GM12878 (cell line): Measurements from ENCODE around the gene CALHM2. TPM values are rescaled to one million over a fixed set of nuclear protein-coding genes. Genes with fewer than 3 reads are reported as not detected.

Source experiments
- BCL3 ChIP-seq: IDR thresholded peaks from 2 replicates; pipeline ENCODE4 v1.6.1; 2011; ENCODE audit warnings: borderline replicate concordance, low read depth, mild to moderate bottlenecking, moderate library complexity, low read length; ENCODE audit not compliant: insufficient read depth, poor library complexity, severe bottlenecking
- BMI1 ChIP-seq: fragments of 450-650 bp; IDR thresholded peaks from 2 replicates; pipeline ENCODE4 v1.6.1; 2016; ENCODE audit warnings: mild to moderate bottlenecking, moderate library complexity, borderline replicate concordance
- HDGF ChIP-seq: fragments of 450-650 bp; IDR thresholded peaks from 2 replicates; pipeline ENCODE4 v1.6.1; 2016; ENCODE audit warnings: antibody characterized with exemption
- MEF2A ChIP-seq: IDR thresholded peaks from 2 replicates; pipeline ENCODE4 v1.6.1; 2011; ENCODE audit warnings: low read depth, mild to moderate bottlenecking, low read length, moderate library complexity; ENCODE audit not compliant: insufficient read depth
- MEF2B ChIP-seq: fragments of 450-650 bp; IDR thresholded peaks from 2 replicates; pipeline ENCODE4 v1.6.1; 2018; ENCODE audit warnings: mild to moderate bottlenecking, moderate library complexity; ENCODE audit not compliant: partially characterized antibody, poor library complexity, severe bottlenecking
- NBN ChIP-seq: fragments of 450-650 bp; IDR thresholded peaks from 2 replicates; pipeline ENCODE4 v1.6.1; 2016
- SUPT20H ChIP-seq: IDR thresholded peaks from 2 replicates; pipeline ENCODE4 v1.6.1; 2011; ENCODE audit warnings: low read depth, mild to moderate bottlenecking, low read length, moderate library complexity, borderline replicate concordance; ENCODE audit not compliant: control insufficient read depth
- ZNF622 ChIP-seq: fragments of 450-650 bp; IDR thresholded peaks from 2 replicates; pipeline ENCODE4 v1.6.1; 2017; ENCODE audit warnings: mild to moderate bottlenecking, inconsistent platforms
- polyA plus RNA-seq, 11 experiments: library from polyadenylated mRNA; depleted of rRNA in 4 of 11; unstranded in 6 of 11; stranded (reverse) in 5 of 11; fragments of >200 nt; fragmentation: Nextera tagmentation in 4 of 11; fragmentation: Illumina TruSeq in 1 of 11; extraction: Ambion mirVana in 4 of 11; extraction: Trizol in 1 of 11; gene quantifications; 1 replicate in 1 of 11; 2 replicates in 10 of 11; pipeline versions ENCODE4 v1.2.1 to v1.2.3, GENCODE V29; 2011 to 2016; ENCODE audit warnings: inconsistent platforms in 2 of 11, missing spikeins in 2 of 11, low read depth in 1 of 11
- total RNA-seq, 4 experiments: library from RNA; depleted of rRNA in 3 of 4; stranded (reverse); fragments of >200 nt in 3 of 4; fragmentation: Illumina TruSeq in 1 of 4; extraction: Trizol in 1 of 4; gene quantifications; 2 replicates each; pipeline versions ENCODE4 v1.2.1 to v1.2.3, GENCODE V29; 2013 to 2021
- TF ChIP-seq, protein P1 (sequence below): fragments of 450-650 bp; formaldehyde crosslinking; IDR thresholded peaks from 2 replicates; pipeline ENCODE4 v1.5.0; 2022; ENCODE audit warnings: mild to moderate bottlenecking, missing genetic modification characterization
- TF ChIP-seq, protein P2 (sequence below): fragments of 450-650 bp; IDR thresholded peaks from 2 replicates; pipeline ENCODE4 v1.6.1; 2016; ENCODE audit warnings: mild to moderate bottlenecking, moderate library complexity, borderline replicate concordance
- TF ChIP-seq, protein P3 (sequence below): fragments of 450-650 bp; IDR thresholded peaks from 2 replicates; pipeline ENCODE4 v1.6.1; 2017; ENCODE audit warnings: borderline replicate concordance

CALHM2 gene
- total and polyA plus RNA-seq, 10 of the 15 experiments (the other 5 are each of a cell fraction or from before 2014, with no cell fraction given): 0.60 to 23.7 (median 9.3) TPM

GRCh38 chr10:103431902-103432301, 20.3 kb downstream of the CALHM2 start (continued):
- TF ChIP-seq, protein P1, sequence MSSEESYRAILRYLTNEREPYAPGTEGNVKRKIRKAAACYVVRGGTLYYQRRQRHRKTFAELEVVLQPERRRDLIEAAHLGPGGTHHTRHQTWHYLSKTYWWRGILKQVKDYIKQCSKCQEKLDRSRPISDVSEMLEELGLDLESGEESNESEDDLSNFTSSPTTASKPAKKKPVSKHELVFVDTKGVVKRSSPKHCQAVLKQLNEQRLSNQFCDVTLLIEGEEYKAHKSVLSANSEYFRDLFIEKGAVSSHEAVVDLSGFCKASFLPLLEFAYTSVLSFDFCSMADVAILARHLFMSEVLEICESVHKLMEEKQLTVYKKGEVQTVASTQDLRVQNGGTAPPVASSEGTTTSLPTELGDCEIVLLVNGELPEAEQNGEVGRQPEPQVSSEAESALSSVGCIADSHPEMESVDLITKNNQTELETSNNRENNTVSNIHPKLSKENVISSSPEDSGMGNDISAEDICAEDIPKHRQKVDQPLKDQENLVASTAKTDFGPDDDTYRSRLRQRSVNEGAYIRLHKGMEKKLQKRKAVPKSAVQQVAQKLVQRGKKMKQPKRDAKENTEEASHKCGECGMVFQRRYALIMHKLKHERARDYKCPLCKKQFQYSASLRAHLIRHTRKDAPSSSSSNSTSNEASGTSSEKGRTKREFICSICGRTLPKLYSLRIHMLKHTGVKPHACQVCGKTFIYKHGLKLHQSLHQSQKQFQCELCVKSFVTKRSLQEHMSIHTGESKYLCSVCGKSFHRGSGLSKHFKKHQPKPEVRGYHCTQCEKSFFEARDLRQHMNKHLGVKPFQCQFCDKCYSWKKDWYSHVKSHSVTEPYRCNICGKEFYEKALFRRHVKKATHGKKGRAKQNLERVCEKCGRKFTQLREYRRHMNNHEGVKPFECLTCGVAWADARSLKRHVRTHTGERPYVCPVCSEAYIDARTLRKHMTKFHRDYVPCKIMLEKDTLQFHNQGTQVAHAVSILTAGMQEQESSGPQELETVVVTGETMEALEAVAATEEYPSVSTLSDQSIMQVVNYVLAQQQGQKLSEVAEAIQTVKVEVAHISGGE (CRISPR knock-in tag): no peak
- TF ChIP-seq MEF2B: no peak
- no peak for TF ChIP-seq HDGF
- TF ChIP-seq BMI1: no peak
- TF ChIP-seq, protein P2, sequence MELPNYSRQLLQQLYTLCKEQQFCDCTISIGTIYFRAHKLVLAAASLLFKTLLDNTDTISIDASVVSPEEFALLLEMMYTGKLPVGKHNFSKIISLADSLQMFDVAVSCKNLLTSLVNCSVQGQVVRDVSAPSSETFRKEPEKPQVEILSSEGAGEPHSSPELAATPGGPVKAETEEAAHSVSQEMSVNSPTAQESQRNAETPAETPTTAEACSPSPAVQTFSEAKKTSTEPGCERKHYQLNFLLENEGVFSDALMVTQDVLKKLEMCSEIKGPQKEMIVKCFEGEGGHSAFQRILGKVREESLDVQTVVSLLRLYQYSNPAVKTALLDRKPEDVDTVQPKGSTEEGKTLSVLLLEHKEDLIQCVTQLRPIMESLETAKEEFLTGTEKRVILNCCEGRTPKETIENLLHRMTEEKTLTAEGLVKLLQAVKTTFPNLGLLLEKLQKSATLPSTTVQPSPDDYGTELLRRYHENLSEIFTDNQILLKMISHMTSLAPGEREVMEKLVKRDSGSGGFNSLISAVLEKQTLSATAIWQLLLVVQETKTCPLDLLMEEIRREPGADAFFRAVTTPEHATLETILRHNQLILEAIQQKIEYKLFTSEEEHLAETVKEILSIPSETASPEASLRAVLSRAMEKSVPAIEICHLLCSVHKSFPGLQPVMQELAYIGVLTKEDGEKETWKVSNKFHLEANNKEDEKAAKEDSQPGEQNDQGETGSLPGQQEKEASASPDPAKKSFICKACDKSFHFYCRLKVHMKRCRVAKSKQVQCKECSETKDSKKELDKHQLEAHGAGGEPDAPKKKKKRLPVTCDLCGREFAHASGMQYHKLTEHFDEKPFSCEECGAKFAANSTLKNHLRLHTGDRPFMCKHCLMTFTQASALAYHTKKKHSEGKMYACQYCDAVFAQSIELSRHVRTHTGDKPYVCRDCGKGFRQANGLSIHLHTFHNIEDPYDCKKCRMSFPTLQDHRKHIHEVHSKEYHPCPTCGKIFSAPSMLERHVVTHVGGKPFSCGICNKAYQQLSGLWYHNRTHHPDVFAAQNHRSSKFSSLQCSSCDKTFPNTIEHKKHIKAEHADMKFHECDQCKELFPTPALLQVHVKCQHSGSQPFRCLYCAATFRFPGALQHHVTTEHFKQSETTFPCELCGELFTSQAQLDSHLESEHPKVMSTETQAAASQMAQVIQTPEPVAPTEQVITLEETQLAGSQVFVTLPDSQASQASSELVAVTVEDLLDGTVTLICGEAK: no peak
- TF ChIP-seq ZNF622: no peak
- TF ChIP-seq BCL3: no peak
- TF ChIP-seq NBN: no peak
- TF ChIP-seq SUPT20H: no peak
- TF ChIP-seq MEF2A: no peak
- TF ChIP-seq, protein P3, sequence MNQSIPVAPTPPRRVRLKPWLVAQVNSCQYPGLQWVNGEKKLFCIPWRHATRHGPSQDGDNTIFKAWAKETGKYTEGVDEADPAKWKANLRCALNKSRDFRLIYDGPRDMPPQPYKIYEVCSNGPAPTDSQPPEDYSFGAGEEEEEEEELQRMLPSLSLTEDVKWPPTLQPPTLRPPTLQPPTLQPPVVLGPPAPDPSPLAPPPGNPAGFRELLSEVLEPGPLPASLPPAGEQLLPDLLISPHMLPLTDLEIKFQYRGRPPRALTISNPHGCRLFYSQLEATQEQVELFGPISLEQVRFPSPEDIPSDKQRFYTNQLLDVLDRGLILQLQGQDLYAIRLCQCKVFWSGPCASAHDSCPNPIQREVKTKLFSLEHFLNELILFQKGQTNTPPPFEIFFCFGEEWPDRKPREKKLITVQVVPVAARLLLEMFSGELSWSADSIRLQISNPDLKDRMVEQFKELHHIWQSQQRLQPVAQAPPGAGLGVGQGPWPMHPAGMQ: no peak
